Measurements from ENCODE around the gene MRGPRD. TPM values are rescaled to one million over a fixed set of nuclear protein-coding genes. Genes with fewer than 3 reads are reported as not detected.

The MRGPRD gene
- total and polyA plus RNA-seq, 10 of the 15 experiments (the other 5 are each of a cell fraction or from before 2014, with no cell fraction given) = not detected

GRCh38 chr11:68938816-68939582 is 41.8 kb downstream of the MRGPRD start:
- Histone ChIP-seq H3K9ac (ENCODE audit: control insufficient read depth, insufficient read depth, low read length) (no peak overlapping the region), H3K9me3 (replicated peaks; ENCODE audit: control insufficient read depth, insufficient read depth, low read length) (no peaks in the 10 kb centered on the region), H3K79me2 (ENCODE audit: control insufficient read depth, insufficient read depth, low read length) (no peaks in the 10 kb centered on the region), H2AFZ (ENCODE audit: control insufficient read depth, low read depth, low read length) (no peak overlapping the region), H3K4me3 (no peak overlapping the region), H3K4me1 (ENCODE audit: control insufficient read depth, insufficient read depth, low read length) (no peaks in the 10 kb centered on the region; the same call in 1 of the 2 replicates), H3K27me3 (replicated peaks in 1 of 2; ENCODE audit: control insufficient read depth in 2 of 2, insufficient read depth in 2 of 2, low read length in 1 of 2) (no peaks in the 10 kb centered on the region), H3K36me3 (ENCODE audit: control insufficient read depth in 2 of 2, insufficient read depth in 2 of 2, low read length in 1 of 2) (peaks cover 2 to 24% of the 10 kb centered on the region in 2 experiments; a peak in 3 of 4 replicates), H4K20me1 (ENCODE audit: control insufficient read depth, insufficient read depth) (no peaks in the 10 kb centered on the region), H3K4me2 (ENCODE audit: control insufficient read depth, insufficient read depth) (no peak overlapping the region), H3K27ac (ENCODE audit: control insufficient read depth, insufficient read depth) (no peak overlapping the region)
- FAIRE-seq (no peak), ATAC-seq (no peak), DNase-seq (ENCODE audit: low read depth, low spot score) (no peak)
- in situ Hi-C loops (cut with MboI) (no loop called here), intact Hi-C loops (cut with micrococcal nuclease; ENCODE audit: unreplicated experiment) (no loop called here)
- no TSS peak for BruUV-seq (replicated peaks)
- ChIA-PET SMC1A (ENCODE audit: uncharacterized antibody, unreplicated experiment) (no interaction called here), POLR2A (no interaction called here), RAD21 (ENCODE audit: unreplicated experiment) (no interaction called here), CTCF (no interaction called here)
- no peak for TF ChIP-seq REST (IDR thresholded peaks at IDR 0.05; ENCODE audit: low read depth, low read length)
- no peak for TF ChIP-seq CHD2 (IDR thresholded peaks at IDR 0.05; ENCODE audit: borderline replicate concordance, low read depth, low read length)
- no peak for TF ChIP-seq PAX5 (IDR thresholded peaks at IDR 0.05; ENCODE audit: borderline replicate concordance, low read depth, low read length)
- no peak for TF ChIP-seq CTCF (IDR thresholded peaks at IDR 0.05 in 2 of 3, conservative IDR thresholded peaks at IDR 0.05 in 1 of 3; ENCODE audit: control insufficient read depth in 2 of 3, extremely low read depth in 1 of 3, insufficient read depth in 1 of 3, low read depth in 3 of 3, low read length in 3 of 3)
- TF ChIP-seq BCL3 (IDR thresholded peaks at IDR 0.05; ENCODE audit: borderline replicate concordance, insufficient read depth, low read depth, low read length, poor library complexity, severe bottlenecking) = no peak
- TF ChIP-seq NFYA (IDR thresholded peaks at IDR 0.05; ENCODE audit: borderline replicate concordance, low read depth, low read length) = no peak
- no peak for TF ChIP-seq BCL11A (IDR thresholded peaks at IDR 0.05; ENCODE audit: low read depth, low read length)
- no peak for TF ChIP-seq SMC3 (IDR thresholded peaks at IDR 0.05; ENCODE audit: borderline replicate concordance, low read length)
- TF ChIP-seq CBX5 (IDR thresholded peaks at IDR 0.05; ENCODE audit: low read depth) = no peak
- TF ChIP-seq CBX3 (IDR thresholded peaks at IDR 0.05; ENCODE audit: borderline replicate concordance, low read depth) = no peak
- TF ChIP-seq CEBPZ (IDR thresholded peaks at IDR 0.05; ENCODE audit: low read depth, low read length) = no peak
- no peak for TF ChIP-seq SREBF1 (IDR thresholded peaks at IDR 0.05; ENCODE audit: low read length)
- WGBS (ENCODE audit: insufficient coverage, insufficient replicate concordance, low lambda C conversion rate, missing lambda C conversion rate) = 85% methylated on average over 17 of the region's 17 CpGs

All from GM12878 (cell line).